Thoracic aorta (tissue), 2 donors: Measurements from ENCODE around the gene KSR1. TPM values are rescaled to one million over a fixed set of nuclear protein-coding genes. Genes with fewer than 3 reads are reported as not detected.

Experiments used
- ATAC-seq: fragments of 150-250 bp; one replicate; pipeline ENCODE4 v1.8.0; 2017; ENCODE audit warnings: low read depth; ENCODE audit not compliant: insufficient number of reproducible peaks, low FRiP score
- DNase-seq: peaks from one replicate; pipeline ENCODE4 v3.0.0-alpha.2; 2020; ENCODE audit warnings: low spot score
- H3K27ac ChIP-seq, 2 donors: fragments of 200-600 bp; sonication (generic); 1 replicate in 1 of 2; 2 replicates in 1 of 2; pipeline ENCODE4 v1.5.1; 2016; ENCODE audit warnings: mild to moderate bottlenecking in 2 of 2, moderate library complexity in 2 of 2
- H3K27me3 ChIP-seq: fragments of 200-600 bp; sonication (generic); replicated peaks from 2 replicates; pipeline ENCODE4 v1.6.0; 2016; ENCODE audit warnings: mild to moderate bottlenecking; ENCODE audit not compliant: insufficient read depth
- H3K36me3 ChIP-seq: fragments of 200-600 bp; sonication (generic); one replicate; pipeline ENCODE4 v1.5.1; 2016
- H3K4me1 ChIP-seq, 2 donors: fragments of 200-600 bp; sonication (generic); 1 replicate in 1 of 2; 2 replicates in 1 of 2; pipeline versions ENCODE4 v1.5.1 to v1.6.0; 2016; ENCODE audit warnings: low read depth in 2 of 2, mild to moderate bottlenecking in 1 of 2; ENCODE audit not compliant: control insufficient read depth in 1 of 2
- H3K4me3 ChIP-seq: fragments of 200-600 bp; sonication (generic); 2 replicates; pipeline ENCODE4 v1.5.1; 2016; ENCODE audit warnings: mild to moderate bottlenecking
- H3K9me3 ChIP-seq: fragments of 200-600 bp; sonication (generic); 2 replicates; pipeline ENCODE4 v1.5.1; 2016
- CTCF ChIP-seq: fragments of 200-600 bp; sonication (generic); IDR thresholded peaks from one replicate; pipeline ENCODE4 v1.5.1; 2019; ENCODE audit warnings: antibody characterized with exemption
- total RNA-seq, 2 donors: library from RNA; depleted of rRNA; stranded (reverse); fragments of >200 nt; gene quantifications; one replicate each; pipeline versions ENCODE4 v1.1.0 to v1.2.3, GENCODE V29; 2016

Gene KSR1
- total RNA-seq, 2 donors from 2014 or later: 17.6 to 46.0 TPM

GRCh38 chr17:27613433-27613832 is 157.2 kb downstream of the KSR1 start:
- TF ChIP-seq CTCF: no peak
- H3K36me3 ChIP-seq: peaks cover 42% of the 10 kb centered on the region
- ATAC-seq (no peak), DNase-seq (no peak)
- no peak overlapping the region for H3K27ac ChIP-seq
- no peaks in the 10 kb centered on the region for H3K4me1 ChIP-seq
- no peak overlapping the region for H3K4me3 ChIP-seq
- H3K27me3 ChIP-seq: no peaks in the 10 kb centered on the region
- no peaks in the 10 kb centered on the region for H3K9me3 ChIP-seq

DNA sequence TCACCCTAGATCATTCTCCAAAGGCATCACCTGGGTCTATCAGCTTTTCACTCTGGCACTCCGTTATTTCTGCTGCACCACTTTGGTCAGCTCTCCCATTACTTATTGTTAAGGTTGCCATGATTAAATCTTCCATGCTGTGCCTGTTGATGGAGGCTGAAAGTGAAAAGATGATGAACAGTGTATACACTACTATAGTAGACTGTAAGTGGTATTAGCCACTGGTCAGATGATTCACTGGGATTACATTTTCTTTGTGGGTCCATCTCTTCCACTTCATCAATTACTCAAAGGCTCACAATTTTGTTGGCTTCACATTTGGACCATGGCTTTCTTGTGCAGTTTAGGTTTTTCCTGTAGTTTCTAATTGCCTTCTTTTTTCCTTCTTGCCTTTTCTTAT is 158.9 kb downstream of the KSR1 start:
- Histone ChIP-seq H3K27ac (no peak overlapping the region), H3K4me3 (no peak overlapping the region), H3K27me3 (no peaks in the 10 kb centered on the region), H3K36me3 (peaks cover 40% of the 10 kb centered on the region), H3K9me3 (no peaks in the 10 kb centered on the region), H3K4me1 (no peaks in the 10 kb centered on the region)
- DNase-seq (no peak), ATAC-seq (no peak)
- TF ChIP-seq CTCF: no peak

DNA sequence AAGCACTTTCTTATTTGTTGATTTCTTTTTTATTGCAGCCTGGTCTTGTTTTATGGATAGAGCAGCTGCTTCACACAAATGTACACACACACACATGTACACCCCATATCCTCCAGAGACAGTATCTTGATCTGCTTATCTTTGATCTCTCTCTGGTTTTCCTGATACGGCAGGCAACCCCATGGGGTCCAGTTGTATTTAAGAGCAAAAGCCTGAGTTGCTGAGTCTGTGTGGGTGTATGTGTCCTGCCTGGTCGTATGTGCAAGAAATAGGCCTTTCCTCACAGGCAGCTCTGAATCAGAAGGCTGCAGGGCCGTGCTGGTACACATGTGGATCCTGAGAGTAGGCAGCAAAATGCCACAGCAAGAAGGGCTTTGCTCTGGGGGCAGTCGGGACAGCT is 160.2 kb downstream of the KSR1 start:
- Histone ChIP-seq H3K9me3 (no peaks in the 10 kb centered on the region), H3K4me3 (no peak overlapping the region), H3K36me3 (peaks cover 43% of the 10 kb centered on the region), H3K4me1 (no peaks in the 10 kb centered on the region), H3K27me3 (no peaks in the 10 kb centered on the region), H3K27ac (no peak overlapping the region)
- DNase-seq: no peak
- ATAC-seq: no peak
- TF ChIP-seq CTCF: no peak

DNA sequence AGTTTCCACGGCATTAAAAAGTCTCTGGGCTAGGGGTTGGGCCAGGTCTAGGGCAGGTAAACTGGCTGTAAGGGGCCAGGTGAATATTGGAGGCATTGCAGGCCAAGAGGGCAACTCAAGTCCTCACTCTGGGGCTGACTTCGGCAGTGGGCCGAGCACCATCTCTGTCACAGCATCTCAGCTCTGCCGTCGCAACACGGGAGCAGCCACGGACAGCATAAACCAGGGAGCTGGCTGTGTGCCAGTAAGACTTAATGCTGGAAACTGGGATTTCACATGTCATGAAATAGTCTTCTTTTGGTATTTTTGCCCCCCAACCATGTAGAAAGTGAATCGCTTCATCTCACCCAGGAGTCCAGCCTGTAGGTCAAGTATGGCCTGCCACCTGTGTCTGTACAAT is 162.2 kb downstream of the KSR1 start:
- H3K4me1 ChIP-seq: peaks cover 0 to 7% of the 10 kb centered on the region in 2 donors
- TF ChIP-seq CTCF: no peak
- H3K4me3 ChIP-seq: no peak overlapping the region
- no peak for ATAC-seq
- no peak for DNase-seq
- peaks cover 38% of the 10 kb centered on the region for H3K36me3 ChIP-seq
- no peaks in the 10 kb centered on the region for H3K27me3 ChIP-seq
- H3K27ac ChIP-seq: no peak overlapping the region
- no peaks in the 10 kb centered on the region for H3K9me3 ChIP-seq

GRCh38 chr17:27620721-27621120 is 164.5 kb downstream of the KSR1 start:
- H3K36me3 ChIP-seq: peaks cover 27% of the 10 kb centered on the region
- no peaks in the 10 kb centered on the region for H3K27me3 ChIP-seq
- no peak overlapping the region for H3K27ac ChIP-seq
- DNase-seq: no peak
- no peak for TF ChIP-seq CTCF
- H3K4me1 ChIP-seq: peaks cover 0 to 7% of the 10 kb centered on the region in 2 donors
- H3K9me3 ChIP-seq: no peaks in the 10 kb centered on the region
- H3K4me3 ChIP-seq: no peak overlapping the region
- no peak for ATAC-seq
